CD4-positive, alpha-beta memory T cell (primary cell): ENCODE measurements around the gene S100A10. TPM values are rescaled to one million over a fixed set of nuclear protein-coding genes. Genes with fewer than 3 reads are reported as not detected.

Experiments
- CTCF ChIA-PET: fragments of 350-600 bp; sonication (Branson Sonifier 250); formaldehyde crosslinking; loops from one replicate; lab custom pipeline; 2021; ENCODE audit warnings: inconsistent platforms; ENCODE audit not compliant: partially characterized antibody; lab: Charles Lee
- POLR2A ChIA-PET: fragments of 350-600 bp; sonication (Branson Sonifier 250); formaldehyde crosslinking; loops from one replicate; lab custom pipeline; 2021; ENCODE audit not compliant: partially characterized antibody; lab: Charles Lee
- DNase-seq, 5 donors: peaks; one replicate each; pipeline versions ENCODE4 v3.0.0 to v3.0.0-alpha.2; 2020 to 2022; ENCODE audit warnings: mixed read lengths in 1 of 5
- H3K27ac ChIP-seq: one replicate; pipeline ENCODE4 v1.7.0; 2013; ENCODE audit warnings: low read depth, low read length
- H3K27me3 ChIP-seq: 2 replicates; pipeline ENCODE4 v1.7.0; 2013; ENCODE audit warnings: mild to moderate bottlenecking, low read length, moderate library complexity; ENCODE audit not compliant: insufficient read depth
- H3K36me3 ChIP-seq: 2 replicates; pipeline ENCODE4 v1.7.0; 2013; ENCODE audit warnings: mild to moderate bottlenecking, low read length, moderate library complexity; ENCODE audit not compliant: insufficient read depth
- H3K4me1 ChIP-seq: 2 replicates; pipeline ENCODE4 v1.7.0; 2013; ENCODE audit warnings: mild to moderate bottlenecking, low read length, moderate library complexity; ENCODE audit not compliant: insufficient read depth
- H3K4me3 ChIP-seq, 2 donors: one replicate each; pipeline ENCODE4 v1.7.0; 2013; ENCODE audit warnings: low read length in 2 of 2, mild to moderate bottlenecking in 1 of 2
- H3K9me3 ChIP-seq, 2 donors: one replicate each; pipeline ENCODE4 v1.7.0; 2013; ENCODE audit warnings: low read length in 2 of 2, control low read depth in 1 of 2; ENCODE audit not compliant: control insufficient read depth in 1 of 2
- H3K27ac Mint-ChIP-seq, 7 donors: one replicate each; pipeline ENCODE4 v1.8.0; 2020 to 2021; ENCODE audit warnings: mixed read lengths in 7 of 7, mild to moderate bottlenecking in 6 of 7, inconsistent platforms in 3 of 7, moderate library complexity in 3 of 7
- H3K27me3 Mint-ChIP-seq, 2 donors: one replicate each; pipeline ENCODE4 v1.8.0; 2020 to 2021; ENCODE audit warnings: mixed read lengths in 2 of 2
- H3K36me3 Mint-ChIP-seq, 2 donors: one replicate each; pipeline ENCODE4 v1.8.0; 2020 to 2021; ENCODE audit warnings: mixed read lengths in 2 of 2, inconsistent platforms in 1 of 2, mild to moderate bottlenecking in 1 of 2
- H3K4me1 Mint-ChIP-seq, 4 donors: one replicate each; pipeline ENCODE4 v1.8.0; 2020 to 2021; ENCODE audit warnings: mixed read lengths in 4 of 4, mild to moderate bottlenecking in 1 of 4
- H3K4me3 Mint-ChIP-seq, 8 donors: one replicate each; pipeline ENCODE4 v1.8.0; 2020 to 2021; ENCODE audit warnings: mixed read lengths in 8 of 8, mild to moderate bottlenecking in 7 of 8, moderate library complexity in 6 of 8, inconsistent platforms in 3 of 8
- H3K9me3 Mint-ChIP-seq, 8 donors: one replicate each; pipeline ENCODE4 v1.8.0; 2020 to 2021; ENCODE audit warnings: mixed read lengths in 8 of 8, mild to moderate bottlenecking in 5 of 8, inconsistent platforms in 3 of 8, moderate library complexity in 1 of 8
- intact Hi-C: fragments of 100-400 bp; cut with micrococcal nuclease; formaldehyde crosslinking; loops from one replicate; pipeline ENCODE4 v1.15.1; 2023
- polyA plus RNA-seq, 2 donors: library from polyadenylated mRNA; unstranded; fragments of 300-500 nt; fragmentation: Illumina TruSeq; gene quantifications; one replicate each; pipeline ENCODE4 v1.2.3, GENCODE V29; 2021
- total RNA-seq, 2 experiments: library from RNA; stranded (reverse); gene quantifications; one replicate each; pipeline ENCODE4 v1.2.3, GENCODE V29; 2021

The S100A10 gene
- total and polyA plus RNA-seq, 4 experiments from 2014 or later, result 218 to 1,427 (median 543) TPM

DNA sequence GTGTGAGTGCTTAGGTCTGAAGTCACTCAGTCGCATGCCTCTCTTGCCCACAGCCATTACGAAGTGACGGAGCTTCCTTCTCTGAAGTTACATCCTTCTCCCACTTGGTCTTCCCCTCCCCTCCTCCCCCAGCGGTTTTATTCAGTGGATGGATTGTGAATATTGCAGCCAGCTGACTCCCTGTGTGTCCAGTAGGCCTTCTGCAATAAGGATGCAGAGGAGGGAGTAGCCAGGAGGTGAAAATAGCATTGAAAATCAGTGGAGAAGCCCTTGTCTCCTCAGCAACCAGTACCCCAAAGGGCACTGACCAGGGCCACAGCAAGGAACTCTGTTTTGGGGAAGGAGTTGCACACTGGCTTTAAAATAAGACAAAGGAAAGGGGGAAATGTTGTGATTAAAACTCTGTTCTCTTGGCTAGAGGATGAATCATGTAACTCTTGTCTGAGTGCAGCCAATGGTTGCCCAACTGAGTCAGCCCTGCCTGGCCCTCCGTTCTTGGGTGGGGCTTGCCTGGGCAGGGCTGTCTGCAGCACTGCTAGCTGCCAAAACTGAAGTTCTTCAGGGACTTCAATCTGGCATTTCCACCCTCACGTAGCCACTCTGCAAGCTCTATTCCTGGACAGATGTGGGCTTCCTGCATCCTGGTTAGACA, 4.3 kb downstream of the S100A10 start:
- Histone ChIP-seq H3K4me1 (peaks cover 80% of the 10 kb centered on the region), H3K36me3 (peaks cover 21% of the 10 kb centered on the region), H3K27me3 (no peaks in the 10 kb centered on the region), H3K9me3 (no peaks in the 10 kb centered on the region), H3K4me3 (no peak overlapping the region), H3K27ac (peak overlapping the region; percentile 11)
- DNase-seq, result no peak
- H3K4me1 Mint-ChIP-seq, result peaks cover 64 to 89% (median 76%) of the 10 kb centered on the region in 4 donors
- no peaks in the 10 kb centered on the region for H3K9me3 Mint-ChIP-seq
- no peaks in the 10 kb centered on the region for H3K27me3 Mint-ChIP-seq
- H3K4me3 Mint-ChIP-seq, result peak overlapping the region in 6 of 8 donors; percentile 2 to 49 (median 35)
- POLR2A ChIA-PET, result interaction anchor here (1.0 to 1.6 kb wide), 7 partner anchors 9 to 92 kb away, joined by 3 to 7 read pairs (median 4); no protein-coding TSS in a partner anchor
- intact Hi-C loops, result no loop called here
- peaks cover 22 to 53% of the 10 kb centered on the region in 2 donors for H3K36me3 Mint-ChIP-seq
- CTCF ChIA-PET, result interaction anchor here (1.1 to 11.7 kb wide), 3 partner anchors 12 to 35 kb away, joined by 3 to 117 read pairs (median 52); no protein-coding TSS in a partner anchor
- H3K27ac Mint-ChIP-seq, result peak overlapping the region; percentile 33 to 98 (median 68)

DNA sequence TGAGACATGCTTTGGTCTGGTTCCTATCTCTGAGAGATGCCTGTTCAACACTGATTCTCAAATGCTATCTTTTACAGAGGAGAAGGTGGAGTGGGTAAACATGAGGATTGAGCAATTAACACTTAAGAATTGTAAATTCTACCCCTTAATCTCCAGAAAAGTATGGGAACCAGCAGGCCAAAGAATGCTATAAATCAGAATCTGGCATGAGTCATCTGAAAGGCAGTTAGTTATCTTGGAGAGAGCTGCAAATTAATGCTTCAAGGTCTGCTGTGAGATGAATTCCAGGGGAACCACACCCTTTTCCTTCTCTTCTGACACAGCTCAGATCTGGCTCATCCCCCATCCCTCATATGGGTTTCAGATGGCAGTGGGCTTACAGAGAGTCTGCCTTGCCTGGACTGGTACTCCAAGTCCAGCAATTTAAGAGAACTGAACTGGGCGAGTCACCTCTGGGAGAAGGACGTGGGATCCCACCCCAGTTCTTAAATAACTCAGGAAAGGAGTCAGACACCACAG, 5.2 kb downstream of the S100A10 start:
- peak overlapping the region in 5 of 8 donors; percentile 13 to 52 (median 35) for H3K4me3 Mint-ChIP-seq
- ChIA-PET CTCF (interaction anchor here (1.1 to 11.7 kb wide), 4 partner anchors 7 to 34 kb away, joined by 3 to 117 read pairs (median 32); no protein-coding TSS in a partner anchor), POLR2A (interaction anchor here (0.6 to 1.4 kb wide), 3 partner anchors 9 to 1314 kb away, joined by 3 to 5 read pairs (median 4); no protein-coding TSS in a partner anchor)
- peak overlapping the region; percentile 11 for H3K27ac ChIP-seq
- no peak for DNase-seq
- H3K4me1 Mint-ChIP-seq, result peaks cover 69 to 92% (median 80%) of the 10 kb centered on the region in 4 donors
- peaks cover 28 to 59% of the 10 kb centered on the region in 2 donors for H3K36me3 Mint-ChIP-seq
- no peak overlapping the region for H3K4me3 ChIP-seq
- H3K4me1 ChIP-seq, result peaks cover 84% of the 10 kb centered on the region
- H3K9me3 ChIP-seq, result no peaks in the 10 kb centered on the region
- no peaks in the 10 kb centered on the region for H3K27me3 Mint-ChIP-seq
- peaks cover 29% of the 10 kb centered on the region for H3K36me3 ChIP-seq
- peak overlapping the region in 5 of 7 donors; percentile 64 to 86 (median 79) for H3K27ac Mint-ChIP-seq
- intact Hi-C loops, result no loop called here
- no peaks in the 10 kb centered on the region for H3K9me3 Mint-ChIP-seq
- no peaks in the 10 kb centered on the region for H3K27me3 ChIP-seq

DNA sequence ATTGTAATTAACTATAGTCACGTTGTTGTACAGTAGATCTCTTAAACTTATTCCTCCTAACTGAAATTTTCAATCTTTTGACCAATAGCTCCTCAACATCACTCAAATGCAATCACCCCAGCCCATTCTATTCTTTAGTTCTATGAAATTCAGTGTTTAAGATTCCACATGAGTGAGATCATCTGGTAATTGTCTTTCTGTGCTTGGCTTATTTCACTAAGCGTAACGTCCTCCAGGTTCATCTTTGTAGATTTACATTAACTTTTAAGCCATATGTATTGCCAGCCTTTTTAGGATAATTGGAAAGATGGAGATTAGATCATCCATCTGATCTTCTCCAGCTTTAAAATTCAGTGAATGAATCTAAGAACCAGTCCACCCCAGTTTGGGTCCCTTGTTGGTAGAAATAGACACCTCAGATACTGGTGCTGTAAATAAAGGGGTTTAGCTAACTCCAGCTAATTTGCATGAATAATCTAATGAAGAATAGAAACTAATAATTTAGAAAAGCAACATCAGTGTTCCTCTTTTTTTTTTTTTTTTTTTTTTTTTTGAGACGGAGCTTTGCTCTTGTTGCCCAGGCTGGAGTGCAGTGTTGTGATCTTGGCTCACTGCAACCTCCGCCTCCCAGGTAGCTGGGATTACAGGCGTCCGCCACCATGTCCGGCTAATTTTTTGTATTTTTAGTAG, 7.0 kb downstream of the S100A10 start:
- Histone ChIP-seq H3K27me3 (no peaks in the 10 kb centered on the region), H3K4me1 (peaks cover 71% of the 10 kb centered on the region), H3K27ac (no peak overlapping the region), H3K9me3 (no peaks in the 10 kb centered on the region), H3K4me3 (no peak overlapping the region), H3K36me3 (peaks cover 44% of the 10 kb centered on the region)
- no peaks in the 10 kb centered on the region for H3K27me3 Mint-ChIP-seq
- no peak overlapping the region for H3K4me3 Mint-ChIP-seq
- no peaks in the 10 kb centered on the region for H3K9me3 Mint-ChIP-seq
- H3K27ac Mint-ChIP-seq, result peak overlapping the region in 5 of 7 donors; percentile 0 to 33 (median 14)
- no peak for DNase-seq
- ChIA-PET CTCF (interaction anchor here (0.8 to 11.7 kb wide), 5 partner anchors 8 to 52 kb away, joined by 3 to 117 read pairs (median 12); no protein-coding TSS in a partner anchor), POLR2A (interaction anchor here (0.6 to 1.5 kb wide), 3 partner anchors 9 to 41 kb away, joined by 3 to 4 read pairs (median 3); no protein-coding TSS in a partner anchor)
- peaks cover 59 to 81% (median 67%) of the 10 kb centered on the region in 4 donors for H3K4me1 Mint-ChIP-seq
- intact Hi-C loops, result no loop called here
- H3K36me3 Mint-ChIP-seq, result peaks cover 41 to 67% of the 10 kb centered on the region in 2 donors

DNA sequence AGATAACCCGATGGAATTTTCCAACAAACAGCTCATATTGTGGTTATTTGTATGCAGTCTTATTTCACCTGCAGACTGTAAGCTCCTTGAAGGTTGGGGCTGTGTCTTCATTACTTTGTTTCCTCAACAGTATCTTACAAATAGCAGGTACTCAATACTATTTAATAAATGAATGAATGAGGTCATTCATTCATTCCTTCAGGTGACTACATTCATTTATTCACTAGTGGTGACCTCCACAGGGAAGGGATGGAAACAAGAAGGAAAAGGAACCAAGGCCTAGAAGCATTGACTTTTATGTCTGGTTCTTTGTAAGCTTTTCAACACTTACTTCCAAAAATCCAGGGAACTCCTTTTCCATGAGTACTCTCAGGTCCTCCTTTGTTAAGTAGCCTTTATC, 7.9 kb downstream of the S100A10 start:
- peaks cover 49% of the 10 kb centered on the region for H3K36me3 ChIP-seq

DNA sequence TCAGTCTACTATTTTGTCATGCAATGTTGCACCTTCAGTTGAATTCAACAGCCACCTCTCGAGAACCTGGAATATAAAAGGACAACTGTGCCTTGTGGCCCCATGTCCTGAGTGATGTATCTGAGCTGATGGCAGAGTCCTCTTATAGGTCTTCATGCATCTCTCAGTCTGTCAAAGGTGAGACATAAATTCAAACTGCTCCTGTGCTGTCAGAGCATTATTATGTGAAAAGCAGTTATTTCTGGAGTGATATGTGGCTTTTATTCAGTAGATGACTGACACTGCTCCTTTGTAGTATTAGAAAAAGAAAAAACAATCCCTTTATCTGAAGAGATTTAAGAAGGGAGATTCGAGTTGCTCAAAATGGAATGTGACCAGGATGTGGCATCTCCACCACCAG, 8.4 kb downstream of the S100A10 start:
- Histone ChIP-seq H3K4me3 (no peak overlapping the region), H3K27ac (no peak overlapping the region), H3K4me1 (peaks cover 57% of the 10 kb centered on the region), H3K27me3 (no peaks in the 10 kb centered on the region), H3K36me3 (peaks cover 52% of the 10 kb centered on the region), H3K9me3 (no peaks in the 10 kb centered on the region)
- Mint-ChIP-seq H3K36me3 (peaks cover 53 to 80% of the 10 kb centered on the region in 2 donors), H3K27me3 (no peaks in the 10 kb centered on the region), H3K4me1 (peaks cover 48 to 67% (median 54%) of the 10 kb centered on the region in 4 donors), H3K4me3 (no peak overlapping the region), H3K27ac (peak overlapping the region in 5 of 7 donors; percentile 48 to 66 (median 62)), H3K9me3 (no peaks in the 10 kb centered on the region)
- intact Hi-C loops, result no loop called here
- DNase-seq, result no peak
- ChIA-PET CTCF (interaction anchor here (1.1 to 11.7 kb wide), 3 partner anchors 10 to 16 kb away, joined by 3 to 117 read pairs (median 52); no protein-coding TSS in a partner anchor), POLR2A (interaction anchor here (0.9 to 3.5 kb wide), 5 partner anchors 8 to 87 kb away, joined by 3 to 16 read pairs (median 4); partner anchors contain the start of gene S100A10)

More for the DNA sequence above, 7.9 kb downstream of the S100A10 start:
- Mint-ChIP-seq H3K27me3 (no peaks in the 10 kb centered on the region), H3K27ac (peak overlapping the region in 2 of 7 donors; percentile 44 to 65), H3K4me1 (peaks cover 53 to 72% (median 59%) of the 10 kb centered on the region in 4 donors), H3K36me3 (peaks cover 50 to 75% of the 10 kb centered on the region in 2 donors), H3K9me3 (no peaks in the 10 kb centered on the region), H3K4me3 (no peak overlapping the region)
- ChIA-PET POLR2A (interaction anchor here (0.9 to 1.5 kb wide), 4 partner anchors 10 to 88 kb away, joined by 3 to 4 read pairs (median 4); no protein-coding TSS in a partner anchor), CTCF (interaction anchor here (1.1 to 11.7 kb wide), 4 partner anchors 10 to 51 kb away, joined by 3 to 117 read pairs (median 28); no protein-coding TSS in a partner anchor)
- no peak for DNase-seq
- Histone ChIP-seq H3K4me1 (peaks cover 62% of the 10 kb centered on the region), H3K27me3 (no peaks in the 10 kb centered on the region), H3K27ac (no peak overlapping the region), H3K4me3 (no peak overlapping the region), H3K9me3 (no peaks in the 10 kb centered on the region)
- intact Hi-C loops, result no loop called here

DNA sequence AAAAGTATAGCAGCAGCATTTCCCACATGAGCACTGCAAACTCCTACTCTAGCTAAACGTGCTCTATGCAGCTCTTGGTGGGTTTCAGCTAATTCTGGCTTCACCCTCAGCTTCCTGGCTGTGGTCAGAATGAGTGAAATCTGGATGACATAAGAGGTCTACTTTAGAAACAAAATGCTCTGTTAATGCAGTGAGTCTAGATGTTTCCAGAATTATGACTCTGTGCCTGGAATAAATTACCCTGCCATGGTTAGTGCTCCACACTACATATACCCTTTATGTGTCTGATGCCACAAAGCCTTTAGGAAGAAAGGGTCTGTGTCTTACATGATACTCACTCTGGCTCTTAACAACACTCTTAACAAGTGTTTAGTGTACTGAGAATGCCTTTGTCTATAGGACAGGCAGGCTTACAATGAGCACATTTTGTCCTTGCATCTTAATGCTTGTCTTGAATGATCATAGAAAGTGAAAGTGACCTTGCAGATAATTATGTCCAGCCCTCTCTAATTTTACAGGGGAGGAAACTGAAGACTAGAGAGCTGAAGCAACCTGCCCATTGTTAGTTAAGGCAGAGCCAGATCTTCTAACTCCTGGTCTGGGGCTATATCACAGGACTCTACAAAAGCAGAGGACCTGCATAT, 9.2 kb downstream of the S100A10 start:
- H3K4me3 ChIP-seq, result no peak overlapping the region
- peaks cover 52% of the 10 kb centered on the region for H3K36me3 ChIP-seq
- peak in 1 of 5 donors; percentile 39 for DNase-seq
- intact Hi-C loops, result no loop called here
- peak overlapping the region; percentile 6 for H3K27ac ChIP-seq
- peaks cover 49% of the 10 kb centered on the region for H3K4me1 ChIP-seq
- peak overlapping the region in 5 of 8 donors; percentile 1 to 61 (median 51) for H3K4me3 Mint-ChIP-seq
- no peaks in the 10 kb centered on the region for H3K27me3 ChIP-seq
- H3K4me1 Mint-ChIP-seq, result peaks cover 41 to 59% (median 48%) of the 10 kb centered on the region in 4 donors
- peaks cover 56 to 82% of the 10 kb centered on the region in 2 donors for H3K36me3 Mint-ChIP-seq
- no peaks in the 10 kb centered on the region for H3K9me3 ChIP-seq
- no peaks in the 10 kb centered on the region for H3K9me3 Mint-ChIP-seq
- ChIA-PET CTCF (interaction anchor here (0.9 to 11.7 kb wide), 5 partner anchors 10 to 17 kb away, joined by 3 to 117 read pairs (median 23); no protein-coding TSS in a partner anchor), POLR2A (interaction anchor here (1.3 to 3.5 kb wide), 2 partner anchors 8 to 50 kb away, joined by 5 to 16 read pairs; partner anchors contain the start of gene S100A10)
- H3K27me3 Mint-ChIP-seq, result no peaks in the 10 kb centered on the region
- peak overlapping the region; percentile 21 to 90 (median 62) for H3K27ac Mint-ChIP-seq
